Measurements from ENCODE around the gene NAP1L4. TPM values are rescaled to one million over a fixed set of nuclear protein-coding genes. Genes with fewer than 3 reads are reported as not detected.

NAP1L4 gene
- total and polyA plus RNA-seq, 2 of the 4 experiments (the other 2 are of a cell fraction) = 71.5 to 80.7 TPM

DNA sequence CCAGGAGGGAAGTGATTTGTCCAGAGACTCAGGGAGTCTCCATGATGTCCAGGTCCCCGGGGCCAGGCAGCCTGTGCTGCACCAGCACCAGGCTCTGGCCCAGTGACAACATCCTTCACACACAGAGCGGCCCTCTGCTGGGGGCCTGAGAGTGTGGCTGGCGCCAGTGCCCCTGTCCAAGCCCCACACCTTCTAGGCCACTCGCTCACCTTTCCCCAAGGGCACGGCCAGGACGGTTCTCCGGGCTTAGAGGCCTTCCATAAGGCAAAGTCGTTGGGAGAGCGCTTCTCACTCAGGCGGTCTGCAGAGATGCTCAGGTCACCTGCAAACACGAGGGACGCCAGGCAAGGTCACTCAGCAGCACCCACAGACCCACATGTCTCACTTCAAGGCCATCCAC, 27.9 kb upstream of the NAP1L4 start:
- POLR2A ChIA-PET (ENCODE audit: unreplicated experiment) = no interaction called here
- peaks cover 7 to 57% of the 10 kb centered on the region in 2 experiments; a peak in 3 of 4 replicates for H3K79me1 ChIP-seq (ENCODE audit: low read depth in 1 of 2, low read length in 2 of 2)
- dilution Hi-C loops (cut with HindIII; ENCODE audit: low sequenced_read_pairs, unreplicated experiment) (no loop called here), intact Hi-C loops (cut with micrococcal nuclease) (no loop called here), in situ Hi-C loops (cut with MboI; ENCODE audit: low sequenced_read_pairs) (no loop called here)
- DNase-seq (no peak), ATAC-seq (ENCODE audit: low read depth) (no peak)
- no peak overlapping the region for H2AFZ ChIP-seq (replicated peaks; ENCODE audit: low read length, poor library complexity)
- H3K36me3 ChIP-seq (ENCODE audit: control insufficient read depth, insufficient read depth, low read length) = peaks cover 68% of the 10 kb centered on the region
- H2BK120ac ChIP-seq (ENCODE audit: low read depth, low read length) = no peak overlapping the region
- no peak overlapping the region for H2BK5ac ChIP-seq (ENCODE audit: low read depth, low read length, poor library complexity, severe bottlenecking)
- peaks cover 35% of the 10 kb centered on the region for H4K20me1 ChIP-seq (ENCODE audit: insufficient read depth, low read length)
- H3K14ac ChIP-seq (replicated peaks; ENCODE audit: low read depth, low read length) = no peak overlapping the region
- H3K56ac ChIP-seq (ENCODE audit: extremely low read depth, insufficient read depth, low read length) = no peak overlapping the region
- no peak overlapping the region for H4K8ac ChIP-seq (ENCODE audit: low read depth in 2 of 2, low read length in 2 of 2)
- no TSS peak for BruUV-seq (replicated peaks)
- H3K9me3 ChIP-seq (ENCODE audit: control insufficient read depth, insufficient read depth, low read length) = no peaks in the 10 kb centered on the region
- H2BK20ac ChIP-seq (ENCODE audit: low read depth, low read length) = no peak overlapping the region
- WGBS, 2 experiments (ENCODE audit: extremely low coverage in 2 of 2, insufficient read length in 1 of 2) = 94% methylated on average over 9 of the region's 12 CpGs; no CpG with 5 or more reads in 1 of the 2 experiments
- H3K27ac ChIP-seq (ENCODE audit: insufficient read depth, low read length) = no peak overlapping the region
- H3K9ac ChIP-seq (ENCODE audit: low read depth, low read length) = no peak overlapping the region
- peaks cover 10% of the 10 kb centered on the region for H3K9me1 ChIP-seq (ENCODE audit: insufficient read depth, low read length)
- peaks cover 7% of the 10 kb centered on the region for H3K4me1 ChIP-seq (ENCODE audit: control insufficient read depth, insufficient read depth, low read length)
- no peaks in the 10 kb centered on the region for H3K27me3 ChIP-seq (ENCODE audit: control insufficient read depth, insufficient read depth, low read length)
- no peak overlapping the region for H3K4me3 ChIP-seq (ENCODE audit: insufficient read depth, low read depth, low read length)
- no peak overlapping the region for H4K5ac ChIP-seq (ENCODE audit: low read depth, low read length)
- H3K4me2 ChIP-seq (ENCODE audit: low read depth, low read length) = no peak overlapping the region
- no peak overlapping the region for H2BK15ac ChIP-seq (ENCODE audit: low read depth, low read length)
- no peak for TF ChIP-seq MXI1 (IDR thresholded peaks at IDR 0.05; ENCODE audit: borderline replicate concordance, low read depth, low read length)
- no peak for TF ChIP-seq RFX5 (IDR thresholded peaks at IDR 0.05; ENCODE audit: low read depth, low read length)
- no peak for TF ChIP-seq CEBPB (IDR thresholded peaks at IDR 0.05; ENCODE audit: low read depth, low read length)
- TF ChIP-seq POLR2A (IDR thresholded peaks at IDR 0.05; ENCODE audit: low read depth, low read length) = no peak
- no peak for TF ChIP-seq NFE2L2 (IDR thresholded peaks at IDR 0.05; ENCODE audit: low read depth, low read length)
- TF ChIP-seq CTCF (conservative IDR thresholded peaks at IDR 0.05; ENCODE audit: low read depth, low read length) = no peak
- no peak overlapping the region for H2AK5ac ChIP-seq (ENCODE audit: low read depth, low read length)
- CTCF ChIA-PET = interaction anchor here (1.2 kb wide), 1 partner anchor 88 kb away, joined by 3 read pairs; no protein-coding TSS in a partner anchor
- no peak overlapping the region for H3K18ac ChIP-seq (ENCODE audit: low read depth, low read length)
- H2AK9ac ChIP-seq (replicated peaks; ENCODE audit: low read depth, low read length, poor library complexity) = no peak overlapping the region
- no peak overlapping the region for H4K91ac ChIP-seq (ENCODE audit: insufficient read depth, low read depth, low read length)
- H3K4ac ChIP-seq (ENCODE audit: low read depth, low read length) = no peak overlapping the region
- no peak overlapping the region for H3K23ac ChIP-seq (ENCODE audit: low read depth, low read length)

Data from IMR-90 (cell line).